H1 (cell line): Measurements from ENCODE around the gene C2CD4C. TPM values are rescaled to one million over a fixed set of nuclear protein-coding genes. Genes with fewer than 3 reads are reported as not detected.

Experiments used
- CTCF ChIA-PET: fragments of 300-600 bp; sonication (Branson Sonifier 250); formaldehyde crosslinking; loops from one replicate; lab custom pipeline; 2021; ENCODE audit not compliant: partially characterized antibody; lab: Charles Lee
- POLR2A ChIA-PET: fragments of 300-600 bp; sonication (Branson Sonifier 250); formaldehyde crosslinking; loops from one replicate; lab custom pipeline; 2021; ENCODE audit warnings: inconsistent platforms; ENCODE audit not compliant: partially characterized antibody; lab: Charles Lee
- DNase-seq, 2 experiments: peaks; one replicate each; pipeline versions ENCODE4 v3.0.0 to v3.0.0-alpha.2; 2010 to 2022; ENCODE audit warnings: low spot score in 2 of 2, low read depth in 1 of 2, mixed read lengths in 1 of 2
- FAIRE-seq: peaks from 2 replicates; lab custom pipeline; 2011; peaks lifted over from hg19 to GRCh38; lab: Jason Lieb, UNC
- H2AFZ ChIP-seq: 2 replicates; pipeline ENCODE4 v1.8.1; 2012; ENCODE audit warnings: low read length, inconsistent platforms
- H2AK5ac ChIP-seq: 2 replicates; pipeline ENCODE4 v1.6.1; 2013; ENCODE audit warnings: low read depth, low read length
- H2BK120ac ChIP-seq: replicated peaks from 2 replicates; pipeline ENCODE3; 2013; ENCODE audit warnings: low read depth, low read length, inconsistent platforms
- H2BK12ac ChIP-seq: 2 replicates; pipeline ENCODE4 v1.6.1; 2013; ENCODE audit warnings: low read depth, low read length
- H2BK15ac ChIP-seq: 2 replicates; pipeline ENCODE4 v1.6.1; 2013; ENCODE audit warnings: low read length
- H2BK20ac ChIP-seq: 2 replicates; pipeline ENCODE4 v1.6.1; 2013; ENCODE audit warnings: low read length
- H2BK5ac ChIP-seq: 2 replicates; pipeline ENCODE4 v1.6.1; 2013; ENCODE audit warnings: low read depth, low read length
- H3K14ac ChIP-seq: 2 replicates; pipeline ENCODE4 v1.6.1; 2013; ENCODE audit warnings: inconsistent platforms; ENCODE audit not compliant: insufficient read length
- H3K18ac ChIP-seq: 2 replicates; pipeline ENCODE4 v1.6.1; 2013; ENCODE audit warnings: low read length; ENCODE audit errors: extremely low read depth
- H3K23ac ChIP-seq: 2 replicates; pipeline ENCODE4 v1.6.1; 2013; ENCODE audit warnings: inconsistent platforms; ENCODE audit not compliant: insufficient read length
- H3K23me2 ChIP-seq: 2 replicates; pipeline ENCODE4 v1.6.1; 2013; ENCODE audit warnings: low read depth, low read length
- H3K27ac ChIP-seq: 2 replicates; pipeline ENCODE4 v1.6.1; 2011; ENCODE audit warnings: low read depth, low read length, inconsistent platforms
- H3K27me3 ChIP-seq, 4 experiments: replicated peaks in 1 of 4; 1 replicate in 1 of 4; 2 replicates in 3 of 4; pipeline versions ENCODE4 v1.6.1 to v1.8.1; 2011 to 2013; ENCODE audit warnings: low read length in 3 of 4, mild to moderate bottlenecking in 3 of 4, inconsistent platforms in 2 of 4, mixed read lengths in 2 of 4, moderate library complexity in 1 of 4; ENCODE audit not compliant: control insufficient read depth in 3 of 4, insufficient read depth in 3 of 4; ENCODE audit errors: extremely low read depth in 1 of 4
- H3K36me3 ChIP-seq, 4 experiments: 2 replicates each; pipeline versions ENCODE4 v1.6.1 to v1.8.1; 2011 to 2013; ENCODE audit warnings: mild to moderate bottlenecking in 4 of 4, low read length in 3 of 4, moderate library complexity in 2 of 4, control low read depth in 1 of 4, inconsistent platforms in 1 of 4; ENCODE audit not compliant: insufficient read depth in 4 of 4, control insufficient read depth in 2 of 4
- H3K4ac ChIP-seq: replicated peaks from 2 replicates; pipeline ENCODE3; 2013; ENCODE audit warnings: low read length, low read depth, mixed read lengths, inconsistent platforms; ENCODE audit not compliant: insufficient read length
- H3K4me1 ChIP-seq, 4 experiments: replicated peaks in 1 of 4; 1 replicate in 1 of 4; 2 replicates in 3 of 4; pipeline versions ENCODE4 v1.6.1 to v1.8.1; 2011 to 2013; ENCODE audit warnings: low read length in 3 of 4, inconsistent platforms in 2 of 4, mixed read lengths in 1 of 4; ENCODE audit not compliant: insufficient read depth in 4 of 4, control insufficient read depth in 3 of 4
- H3K4me2 ChIP-seq, 2 experiments: 2 replicates each; pipeline versions ENCODE4 v1.6.1 to v1.8.1; 2011 to 2013; ENCODE audit warnings: low read depth in 2 of 2, low read length in 2 of 2, control low read depth in 1 of 2, inconsistent platforms in 1 of 2, mild to moderate bottlenecking in 1 of 2; ENCODE audit not compliant: insufficient read depth in 1 of 2
- H3K4me3 ChIP-seq, 4 experiments: fragments of 200-600, 300-600 bp in 1 of 4; sonication (generic), shearing (Covaris generic), sonication (Bioruptor Twin) in 1 of 4; 2 replicates each; pipeline versions ENCODE4 v1.5.1 to v1.8.1; 2011 to 2016; ENCODE audit warnings: low read length in 4 of 4, low read depth in 3 of 4, control low read depth in 2 of 4, inconsistent platforms in 2 of 4, mild to moderate bottlenecking in 2 of 4, mixed read lengths in 1 of 4, moderate library complexity in 1 of 4; ENCODE audit not compliant: insufficient read depth in 2 of 4; ENCODE audit errors: extremely low read depth in 1 of 4
- H3K56ac ChIP-seq: replicated peaks from 2 replicates; pipeline ENCODE3; 2013; ENCODE audit warnings: low read depth, mild to moderate bottlenecking, mixed read lengths, low read length, inconsistent platforms; ENCODE audit not compliant: insufficient read length
- H3K79me1 ChIP-seq: 2 replicates; pipeline ENCODE4 v1.6.1; 2013; ENCODE audit warnings: low read depth, low read length, control low read depth
- H3K79me2 ChIP-seq, 2 experiments: 2 replicates each; pipeline versions ENCODE4 v1.6.1 to v1.8.1; 2012 to 2013; ENCODE audit warnings: low read length in 2 of 2, mild to moderate bottlenecking in 2 of 2, inconsistent platforms in 1 of 2; ENCODE audit not compliant: insufficient read depth in 2 of 2, control insufficient read depth in 1 of 2
- H3K9ac ChIP-seq, 4 experiments: replicated peaks in 1 of 4; 1 replicate in 1 of 4; 2 replicates in 3 of 4; pipeline versions ENCODE4 v1.6.1 to v1.8.1; 2011 to 2013; ENCODE audit warnings: low read depth in 3 of 4, low read length in 3 of 4, control low read depth in 2 of 4, mild to moderate bottlenecking in 2 of 4, moderate library complexity in 2 of 4, inconsistent platforms in 1 of 4; ENCODE audit errors: extremely low read depth in 1 of 4
- H3K9me3 ChIP-seq, 2 experiments: 2 replicates each; pipeline versions ENCODE4 v1.6.1 to v1.8.1; 2012 to 2013; ENCODE audit warnings: mild to moderate bottlenecking in 2 of 2, moderate library complexity in 2 of 2, control low read depth in 1 of 2, inconsistent platforms in 1 of 2, low read depth in 1 of 2, low read length in 1 of 2, mixed read lengths in 1 of 2; ENCODE audit not compliant: insufficient read depth in 2 of 2
- H4K20me1 ChIP-seq, 2 experiments: replicated peaks in 1 of 2; 2 replicates each; pipeline versions ENCODE3 to v1.8.1; 2011 to 2013; ENCODE audit warnings: inconsistent platforms in 2 of 2, low read length in 2 of 2, mild to moderate bottlenecking in 1 of 2; ENCODE audit not compliant: insufficient read depth in 2 of 2, control insufficient read depth in 1 of 2
- H4K5ac ChIP-seq: 2 replicates; pipeline ENCODE4 v1.6.1; 2013; ENCODE audit warnings: low read length, low read depth, mixed read lengths, inconsistent platforms; ENCODE audit not compliant: insufficient read length
- H4K8ac ChIP-seq: 2 replicates; pipeline ENCODE4 v1.8.0; 2013; ENCODE audit warnings: mild to moderate bottlenecking, moderate library complexity, low read length, inconsistent platforms; ENCODE audit not compliant: insufficient read depth; ENCODE audit errors: extremely low read depth
- H4K91ac ChIP-seq: replicated peaks from 2 replicates; pipeline ENCODE3; 2013; ENCODE audit warnings: low read length, mixed read lengths, inconsistent platforms; ENCODE audit not compliant: insufficient read length
- ASH2L ChIP-seq: fragments of 200-600, 300-600 bp; sonication (generic); IDR thresholded peaks from one replicate; pipeline ENCODE4 v1.7.1; 2017; ENCODE audit warnings: low read length
- ATF2 ChIP-seq: IDR thresholded peaks from 2 replicates; pipeline ENCODE4 v1.6.1; 2012; ENCODE audit warnings: low read length, inconsistent platforms
- HDAC6 ChIP-seq: IDR thresholded peaks from one replicate; pipeline ENCODE4 v1.7.1; 2012; ENCODE audit warnings: low read depth, mild to moderate bottlenecking, inconsistent platforms, low read length, moderate library complexity
- JUN ChIP-seq: IDR thresholded peaks from 2 replicates; pipeline ENCODE4 v1.6.1; 2011; ENCODE audit warnings: low read depth, mild to moderate bottlenecking, improper control_type of control experiment, low read length
- NRF1 ChIP-seq: IDR thresholded peaks from 2 replicates; pipeline ENCODE4 v1.6.1; 2011; ENCODE audit warnings: mild to moderate bottlenecking, low read depth, low read length, improper control_type of control experiment
- PHF8 ChIP-seq: fragments of 200-600 bp; sonication (generic); conservative IDR thresholded peaks from 2 replicates; pipeline ENCODE4 v1.7.1; 2012; ENCODE audit warnings: low read depth, mild to moderate bottlenecking, inconsistent platforms, low read length, moderate library complexity
- SIX5 ChIP-seq: IDR thresholded peaks from 2 replicates; pipeline ENCODE4 v1.6.1; 2011; ENCODE audit warnings: mild to moderate bottlenecking, low read depth, low read length
- SP2 ChIP-seq: IDR thresholded peaks from 2 replicates; pipeline ENCODE4 v1.6.1; 2012; ENCODE audit warnings: mild to moderate bottlenecking, low read length, inconsistent platforms
- TAF7 ChIP-seq: optimal IDR thresholded peaks from 2 replicates; pipeline ENCODE3; 2011; ENCODE audit warnings: low read depth, mild to moderate bottlenecking, inconsistent platforms, low read length, moderate library complexity, borderline replicate concordance
- WGBS, 2 experiments: shearing (Covaris generic) in 1 of 2; methylation state at CpG; one replicate each; pipeline versions ENCODE4 v1.1.6 to v1.1.7; 2013 to 2015; ENCODE audit warnings: low lambda C conversion rate in 2 of 2, mixed read lengths in 2 of 2, inconsistent platforms in 1 of 2, low coverage in 1 of 2, missing lambda C conversion rate in 1 of 2; ENCODE audit not compliant: insufficient replicate concordance in 2 of 2, insufficient coverage in 1 of 2, insufficient read length in 1 of 2; ENCODE audit errors: extremely low coverage in 1 of 2, missing lambda C conversion rate in 1 of 2; 5-methylcytosine and 5-hydroxymethylcytosine counted together
- polyA plus RNA-seq, 7 experiments: library from polyadenylated mRNA; depleted of rRNA in 3 of 7; stranded (reverse) in 5 of 7; unstranded in 2 of 7; fragments of >200 nt in 5 of 7; fragments of 200-250 nt in 2 of 7; gene quantifications; 1 replicate in 5 of 7; 2 replicates in 1 of 7; 4 replicates in 1 of 7; pipeline versions ENCODE4 v1.2.1 to v1.2.3, GENCODE V29; 2011 to 2013; ENCODE audit warnings: missing spikeins in 2 of 7, mixed read lengths in 2 of 7
- total RNA-seq: library from RNA; stranded (reverse); fragmentation: NEBNext Ultra II Directional; extraction: Animal tissue kit (Norgen Biotek cat#: 25700); gene quantifications from 2 replicates; pipeline ENCODE4 v1.2.1, GENCODE V29; 2021

The C2CD4C gene
- total and polyA plus RNA-seq, 2 of the 8 experiments (the other 6 are each of a cell fraction or from before 2014, with no cell fraction given) = 3.8 to 6.3 TPM

GRCh38 chr19:418761-419671, 10.1 kb upstream of the C2CD4C start:
- Histone ChIP-seq H2BK120ac (no peak overlapping the region), H2AFZ (no peak overlapping the region), H3K14ac (no peak overlapping the region), H4K91ac (no peak overlapping the region), H3K4me2 (no peak overlapping the region), H3K36me3 (no peaks in the 10 kb centered on the region), H3K23me2 (peaks cover 8% of the 10 kb centered on the region; the same call in 1 of the 2 replicates), H3K4ac (no peak overlapping the region), H3K23ac (no peak overlapping the region), H4K5ac (no peak overlapping the region), H3K27me3 (no peaks in the 10 kb centered on the region), H4K20me1 (peaks cover 0 to 2% of the 10 kb centered on the region in 2 experiments), H3K9me3 (peaks cover 0 to 6% of the 10 kb centered on the region in 2 experiments; a peak in 1 of 4 replicates), H3K79me2 (no peaks in the 10 kb centered on the region), H2BK20ac (no peak overlapping the region), H3K27ac (no peak overlapping the region), H4K8ac (no peak overlapping the region), H2BK15ac (no peak overlapping the region), H2BK5ac (no peak overlapping the region), H3K4me1 (peaks cover 0 to 15% (median 10%) of the 10 kb centered on the region in 4 experiments; a peak in 6 of 7 replicates), H3K4me3 (no peak overlapping the region), H3K9ac (no peak overlapping the region), H2BK12ac (peak overlapping the region; percentile 9; the same call in 1 of the 2 replicates), H3K56ac (no peak overlapping the region), H3K18ac (no peak overlapping the region), H2AK5ac (no peak overlapping the region; the same call in 1 of the 2 replicates), H3K79me1 (no peaks in the 10 kb centered on the region)
- FAIRE-seq (no peak), DNase-seq (peak in 1 of 2 experiments; percentile 46)
- CTCF ChIA-PET = interaction anchor here (0.5 to 1.7 kb wide), 8 partner anchors 9 to 87 kb away, joined by 3 to 7 read pairs (median 4); no protein-coding TSS in a partner anchor
- POLR2A ChIA-PET = interaction anchor here (0.6 to 1.5 kb wide), 5 partner anchors 9 to 1587 kb away, joined by 3 to 7 read pairs (median 3); no protein-coding TSS in a partner anchor
- 89% methylated on average over 48 of the region's 51 CpGs; no CpG with 5 or more reads in 1 of the 2 experiments for WGBS, 2 experiments
- no peak for TF ChIP-seq ASH2L
- no peak for TF ChIP-seq TAF7
- TF ChIP-seq ATF2 = no peak
- TF ChIP-seq HDAC6 = no peak
- TF ChIP-seq NRF1 = no peak
- no peak for TF ChIP-seq SP2
- no peak for TF ChIP-seq PHF8
- no peak for TF ChIP-seq SIX5
- no peak for TF ChIP-seq JUN
